OCI-LY7 (cell line): ENCODE data around the gene OR5B12.
"Not testable (repeated sequence)": the region's sequence is repeated elsewhere in the genome, so short reads cannot be mapped to it uniquely, and the experiment has no call there.

Experiments used
- CTCF ChIP-seq: fragments of 200-600 bp; sonication (generic); conservative IDR thresholded peaks from 2 replicates; pipeline ENCODE4 v1.5.1; 2014; ENCODE audit warnings: mild to moderate bottlenecking, antibody characterized with exemption, low read length, moderate library complexity, mixed read lengths
- EZH2phosphoT487 ChIP-seq: fragments of 200-600 bp; sonication (generic); IDR thresholded peaks from 2 replicates; pipeline ENCODE4 v1.6.1; 2018; ENCODE audit warnings: low read depth, borderline replicate concordance, mild to moderate bottlenecking, mixed run types, antibody characterized with exemption, low read length, moderate library complexity, mixed read lengths

DNA sequence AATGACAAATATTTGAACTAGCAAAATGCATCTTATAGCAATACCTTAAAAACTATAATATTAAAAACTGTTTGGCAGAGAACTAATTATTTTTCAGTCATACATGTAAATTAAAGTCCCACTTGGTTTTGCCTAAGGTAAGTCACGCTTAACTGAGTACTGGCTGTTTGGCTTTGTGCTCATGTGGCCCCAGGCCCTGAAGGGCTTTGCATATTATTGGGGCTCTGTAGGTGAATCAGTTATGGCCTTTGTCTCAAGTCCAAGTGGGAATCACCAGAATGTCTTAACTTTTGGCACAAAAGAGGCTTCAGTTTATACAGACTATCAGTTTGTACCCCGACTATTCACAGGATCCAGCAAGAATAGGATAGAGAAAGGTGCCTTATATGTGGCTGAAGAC is 42.4 kb downstream of the OR5B12 start:
- TF ChIP-seq CTCF, EZH2phosphoT487: not testable (repeated sequence)
